HCT116 (cell line): ENCODE data around the gene PXN.

Source experiments
- POLR2A ChIP-seq: IDR thresholded peaks from 2 replicates; pipeline ENCODE4 v1.7.0; 2011; ENCODE audit warnings: borderline replicate concordance; ENCODE audit not compliant: insufficient read depth, insufficient read length; ENCODE audit errors: extremely low read depth
- POLR2AphosphoS5 ChIP-seq: IDR thresholded peaks from 2 replicates; pipeline ENCODE4 v1.6.1; 2011; ENCODE audit warnings: mild to moderate bottlenecking, low read depth, low read length, moderate library complexity

GRCh38 chr12:120200364-120200800, 65.1 kb downstream of the PXN start:
- TF ChIP-seq POLR2AphosphoS5 = no peak
- no peak for TF ChIP-seq POLR2A
